PC-3 (cell line): ENCODE measurements around the gene TPO.

ENCODE experiments used
- EZH2 ChIP-seq: fragments of 300-600 bp; sonication (generic); IDR thresholded peaks from one replicate; pipeline ENCODE4 v1.6.1; 2017; ENCODE audit warnings: antibody characterized with exemption, mild to moderate bottlenecking, low read length; ENCODE audit not compliant: unreplicated experiment
- TF ChIP-seq, protein P1 (sequence below): fragments of 300-600 bp; sonication (generic); conservative IDR thresholded peaks from 2 replicates; pipeline ENCODE4 v1.5.1; 2017; ENCODE audit warnings: antibody characterized with exemption, low read depth, mild to moderate bottlenecking, low read length

DNA sequence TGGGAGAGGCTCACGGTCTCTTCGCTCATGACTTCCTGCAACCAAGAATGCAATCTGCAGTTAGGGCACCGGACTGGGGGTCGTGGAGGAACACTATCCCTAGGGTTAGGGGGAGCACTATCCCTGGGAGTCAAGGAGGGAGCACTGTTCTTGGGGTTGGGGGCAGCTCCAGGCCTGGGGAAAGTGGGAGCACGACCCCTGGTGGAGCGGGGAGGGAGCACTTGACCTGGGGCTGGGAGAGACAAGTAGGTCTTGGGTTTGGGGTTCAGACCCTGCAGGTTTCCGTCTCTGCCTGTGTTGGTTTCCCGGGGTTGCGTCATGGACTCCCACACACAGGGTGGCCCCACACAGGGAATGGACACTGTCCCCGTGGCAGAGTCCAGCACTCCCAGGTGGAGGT is 133.6 kb downstream of the TPO start:
- TF ChIP-seq, protein P1, sequence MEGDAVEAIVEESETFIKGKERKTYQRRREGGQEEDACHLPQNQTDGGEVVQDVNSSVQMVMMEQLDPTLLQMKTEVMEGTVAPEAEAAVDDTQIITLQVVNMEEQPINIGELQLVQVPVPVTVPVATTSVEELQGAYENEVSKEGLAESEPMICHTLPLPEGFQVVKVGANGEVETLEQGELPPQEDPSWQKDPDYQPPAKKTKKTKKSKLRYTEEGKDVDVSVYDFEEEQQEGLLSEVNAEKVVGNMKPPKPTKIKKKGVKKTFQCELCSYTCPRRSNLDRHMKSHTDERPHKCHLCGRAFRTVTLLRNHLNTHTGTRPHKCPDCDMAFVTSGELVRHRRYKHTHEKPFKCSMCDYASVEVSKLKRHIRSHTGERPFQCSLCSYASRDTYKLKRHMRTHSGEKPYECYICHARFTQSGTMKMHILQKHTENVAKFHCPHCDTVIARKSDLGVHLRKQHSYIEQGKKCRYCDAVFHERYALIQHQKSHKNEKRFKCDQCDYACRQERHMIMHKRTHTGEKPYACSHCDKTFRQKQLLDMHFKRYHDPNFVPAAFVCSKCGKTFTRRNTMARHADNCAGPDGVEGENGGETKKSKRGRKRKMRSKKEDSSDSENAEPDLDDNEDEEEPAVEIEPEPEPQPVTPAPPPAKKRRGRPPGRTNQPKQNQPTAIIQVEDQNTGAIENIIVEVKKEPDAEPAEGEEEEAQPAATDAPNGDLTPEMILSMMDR = peak; percentile 35
- TF ChIP-seq EZH2 = no peak
